ENCODE data around the gene RAPGEF3.

RAPGEF3 gene

GRCh38 chr12:47709671-47710070 is 49.0 kb downstream of the RAPGEF3 start:
- DNase-seq: no peak
- TF ChIP-seq CTCF (IDR thresholded peaks at IDR 0.05; ENCODE audit: low read depth, low read length): no peak

GRCh38 chr12:47709237-47709636 is 49.4 kb downstream of the RAPGEF3 start:
- Histone ChIP-seq H3K36me3 (no peaks in the 10 kb centered on the region), H3K4me3 (ENCODE audit: low read depth, low read length) (no peak overlapping the region)
- DNase-seq: no peak

More at GRCh38 chr12:47709671-47710070, 49.0 kb downstream of the RAPGEF3 start:
- no peaks in the 10 kb centered on the region for H3K9me3 ChIP-seq
- H3K4me3 ChIP-seq (ENCODE audit: low read depth, low read length): no peak overlapping the region
- H3K27me3 ChIP-seq: no peaks in the 10 kb centered on the region
- no peaks in the 10 kb centered on the region for H3K36me3 ChIP-seq
- H3K4me1 ChIP-seq: no peaks in the 10 kb centered on the region

GRCh38 chr12:47707905-47708543 is 50.7 kb downstream of the RAPGEF3 start:
- Histone ChIP-seq H3K4me1 (no peaks in the 10 kb centered on the region), H3K27me3 (no peaks in the 10 kb centered on the region), H3K9me3 (no peaks in the 10 kb centered on the region), H3K36me3 (no peaks in the 10 kb centered on the region), H3K4me3 (ENCODE audit: low read depth, low read length) (no peak overlapping the region)
- TF ChIP-seq CTCF (IDR thresholded peaks at IDR 0.05; ENCODE audit: low read depth, low read length): no peak
- DNase-seq: no peak

More at GRCh38 chr12:47709237-47709636, 49.4 kb downstream of the RAPGEF3 start:
- Histone ChIP-seq H3K4me1 (no peaks in the 10 kb centered on the region), H3K27me3 (no peaks in the 10 kb centered on the region), H3K9me3 (no peaks in the 10 kb centered on the region)
- no peak for TF ChIP-seq CTCF (IDR thresholded peaks at IDR 0.05; ENCODE audit: low read depth, low read length)

- TF ChIP-seq CTCF (IDR thresholded peaks at IDR 0.05; ENCODE audit: low read depth, low read length): no peak
- Histone ChIP-seq H3K9me3 (no peaks in the 10 kb centered on the region), H3K36me3 (no peaks in the 10 kb centered on the region), H3K4me3 (ENCODE audit: low read depth, low read length) (no peak overlapping the region), H3K4me1 (no peaks in the 10 kb centered on the region), H3K27me3 (no peaks in the 10 kb centered on the region)
- DNase-seq: no peak
Measured at GRCh38 chr12:47707355-47707754, 51.3 kb downstream of the RAPGEF3 start.

GRCh38 chr12:47705566-47706425 is 52.9 kb downstream of the RAPGEF3 start, which contains the start of gene RPAP3:
RPAP3 (minus strand) TSS chr12:47706030; CDS start chr12:47702840, 3,190 bp downstream.
- no peaks in the 10 kb centered on the region for H3K27me3 ChIP-seq
- no peaks in the 10 kb centered on the region for H3K9me3 ChIP-seq
- H3K4me1 ChIP-seq: no peaks in the 10 kb centered on the region
- H3K36me3 ChIP-seq: peaks cover 4% of the 10 kb centered on the region
- peak; percentile 39 for TF ChIP-seq CTCF (IDR thresholded peaks at IDR 0.05; ENCODE audit: low read depth, low read length)
- peak within 1 kb of the TSS; percentile 91 for H3K4me3 ChIP-seq (ENCODE audit: low read depth, low read length)
- DNase-seq: peak; percentile 98

GRCh38 chr12:47705229-47705565 is 53.5 kb downstream of the RAPGEF3 start:
- no peaks in the 10 kb centered on the region for H3K4me1 ChIP-seq
- no peaks in the 10 kb centered on the region for H3K27me3 ChIP-seq
- no peak for TF ChIP-seq CTCF (IDR thresholded peaks at IDR 0.05; ENCODE audit: low read depth, low read length)
- no peaks in the 10 kb centered on the region for H3K9me3 ChIP-seq
- no peak for DNase-seq
- H3K36me3 ChIP-seq: peaks cover 10% of the 10 kb centered on the region
- H3K4me3 ChIP-seq (ENCODE audit: low read depth, low read length): peak overlapping the region; percentile 91
